Dermis blood vessel endothelial cell (primary cell): ENCODE results near the gene KDM6A. TPM values are rescaled to one million over a fixed set of nuclear protein-coding genes. Genes with fewer than 3 reads are reported as not detected.
"Not testable (repeated sequence)": the region's sequence is repeated elsewhere in the genome, so short reads cannot be mapped to it uniquely, and the experiment has no call there.

Experiments
- DNase-seq: peaks from one replicate; pipeline ENCODE4 v3.0.0; 2010
- total RNA-seq: library from RNA; depleted of rRNA; stranded (reverse); fragments of >200 nt; gene quantifications from 2 replicates; pipeline ENCODE4 v1.2.3, GENCODE V29; 2014

The KDM6A gene
- total RNA-seq, 1 donor from 2014 or later, result 32.5 TPM

- no peak for DNase-seq
Measured at GRCh38 chrX:45133465-45133864, 260.5 kb downstream of the KDM6A start.

- DNase-seq, result no peak
Measured at GRCh38 chrX:45134315-45134731, 261.3 kb downstream of the KDM6A start.

- DNase-seq, result no peak
Measured at GRCh38 chrX:45134775-45135174, 261.8 kb downstream of the KDM6A start.

DNA sequence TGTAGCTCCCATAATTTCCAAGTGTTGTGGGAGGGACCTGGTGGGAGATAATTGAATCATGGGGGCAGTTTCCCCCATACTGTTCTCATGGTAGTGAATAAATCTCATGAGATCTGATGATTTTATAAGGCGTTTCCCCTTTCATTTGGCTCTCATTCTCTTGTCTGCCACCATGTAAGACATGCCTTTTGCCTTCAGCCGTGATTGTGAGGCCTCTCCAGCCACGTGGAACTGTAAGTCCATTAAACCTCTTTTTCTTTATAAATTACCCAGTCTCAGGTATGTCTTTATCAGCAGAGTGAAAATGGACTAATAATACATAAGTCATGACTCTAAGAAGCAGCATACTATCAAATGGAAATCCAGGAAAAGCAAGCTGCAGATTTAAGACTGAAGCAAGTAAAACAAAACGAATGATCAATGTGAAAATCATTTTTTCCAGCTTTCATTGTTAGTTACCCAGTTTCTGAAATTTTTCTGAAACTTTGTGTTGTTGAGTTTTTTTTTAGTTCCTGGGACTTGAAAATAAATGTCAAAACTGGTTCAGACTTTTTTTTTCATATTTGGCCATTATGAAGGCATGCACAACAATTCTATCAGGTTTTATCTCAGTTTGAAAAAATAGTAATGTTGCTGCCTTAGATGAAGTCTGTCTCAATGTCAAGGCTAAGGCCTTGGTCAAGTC, 262.5 kb downstream of the KDM6A start:
- DNase-seq, result not testable (repeated sequence)

DNA sequence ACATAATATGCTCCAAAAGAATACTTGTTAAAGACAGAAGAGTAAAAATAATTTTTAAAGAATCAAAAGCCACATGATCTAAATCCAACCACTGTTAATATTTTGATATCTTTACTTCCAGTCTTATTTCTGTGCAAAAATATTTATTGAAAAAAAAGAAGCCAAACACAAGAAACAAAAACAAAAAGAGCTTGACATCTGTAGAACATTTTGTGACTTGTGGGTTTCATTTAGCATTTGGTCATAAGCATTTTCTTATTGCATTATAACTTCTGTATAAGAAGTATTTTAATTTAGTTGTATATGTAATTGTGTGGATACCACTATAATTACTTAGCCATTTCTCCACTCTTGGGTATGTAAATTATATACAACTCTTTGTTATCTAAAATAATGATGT, 264.5 kb downstream of the KDM6A start:
- no peak for DNase-seq

DNA sequence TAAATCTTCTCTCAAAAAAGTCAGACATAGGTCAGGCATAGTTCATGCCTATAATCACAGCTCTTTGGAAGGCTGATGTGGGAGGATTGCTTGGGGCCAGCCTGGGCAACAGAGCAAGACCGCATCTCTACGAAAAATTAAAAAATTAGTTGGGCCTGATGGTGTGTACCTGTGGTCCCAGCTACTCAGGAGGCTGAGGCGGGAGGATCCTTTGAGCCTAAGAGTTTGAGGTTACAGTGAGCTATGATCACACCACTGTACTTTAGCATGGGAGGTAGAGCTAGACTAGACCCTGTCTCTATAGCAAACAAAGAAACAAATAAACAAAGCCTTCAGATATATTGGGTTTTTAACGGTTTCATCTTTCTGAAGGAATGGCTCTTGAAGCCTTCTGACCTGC, 265.5 kb downstream of the KDM6A start:
- DNase-seq, result no peak

DNA sequence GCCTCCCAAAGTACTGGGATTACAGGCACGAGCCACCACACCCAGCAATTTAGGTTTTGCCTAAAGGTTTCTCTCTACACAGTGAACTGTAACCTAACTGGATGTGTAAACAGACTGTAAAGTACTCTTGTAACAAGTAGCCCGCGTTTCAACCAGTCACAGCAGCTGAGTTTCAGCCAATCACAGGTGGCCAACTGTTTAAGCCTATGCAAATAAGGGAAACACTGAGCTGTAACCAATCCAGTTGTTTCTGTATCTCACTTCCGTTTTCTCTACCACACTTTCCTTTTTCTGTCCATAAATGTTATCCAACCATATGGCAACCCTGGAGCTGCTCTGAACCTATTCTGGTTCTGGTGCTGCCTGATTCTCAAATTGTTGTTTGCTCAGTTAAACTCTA, 267.8 kb downstream of the KDM6A start:
- no peak for DNase-seq

DNA sequence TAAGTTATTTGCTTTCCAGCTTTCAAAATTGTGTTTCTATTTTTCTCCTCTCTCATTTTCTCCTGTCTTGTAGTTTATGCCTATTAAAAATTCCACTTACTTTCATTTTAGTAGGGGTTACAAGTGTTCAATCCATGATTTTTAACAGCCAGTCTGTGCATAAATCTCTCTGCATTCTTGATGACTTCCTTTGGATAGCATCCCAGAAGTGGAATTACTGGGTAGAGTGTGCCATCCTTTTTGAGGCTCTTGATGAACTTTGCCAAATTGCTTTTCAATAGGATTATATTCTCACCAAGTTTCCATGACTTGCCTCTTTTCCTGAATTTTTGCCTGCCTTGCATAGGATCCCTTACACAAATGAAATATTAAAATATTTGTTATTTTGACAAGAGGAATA, 269.2 kb downstream of the KDM6A start:
- no peak for DNase-seq

GRCh38 chrX:45143455-45143854, 270.5 kb downstream of the KDM6A start:
- DNase-seq, result no peak

DNA sequence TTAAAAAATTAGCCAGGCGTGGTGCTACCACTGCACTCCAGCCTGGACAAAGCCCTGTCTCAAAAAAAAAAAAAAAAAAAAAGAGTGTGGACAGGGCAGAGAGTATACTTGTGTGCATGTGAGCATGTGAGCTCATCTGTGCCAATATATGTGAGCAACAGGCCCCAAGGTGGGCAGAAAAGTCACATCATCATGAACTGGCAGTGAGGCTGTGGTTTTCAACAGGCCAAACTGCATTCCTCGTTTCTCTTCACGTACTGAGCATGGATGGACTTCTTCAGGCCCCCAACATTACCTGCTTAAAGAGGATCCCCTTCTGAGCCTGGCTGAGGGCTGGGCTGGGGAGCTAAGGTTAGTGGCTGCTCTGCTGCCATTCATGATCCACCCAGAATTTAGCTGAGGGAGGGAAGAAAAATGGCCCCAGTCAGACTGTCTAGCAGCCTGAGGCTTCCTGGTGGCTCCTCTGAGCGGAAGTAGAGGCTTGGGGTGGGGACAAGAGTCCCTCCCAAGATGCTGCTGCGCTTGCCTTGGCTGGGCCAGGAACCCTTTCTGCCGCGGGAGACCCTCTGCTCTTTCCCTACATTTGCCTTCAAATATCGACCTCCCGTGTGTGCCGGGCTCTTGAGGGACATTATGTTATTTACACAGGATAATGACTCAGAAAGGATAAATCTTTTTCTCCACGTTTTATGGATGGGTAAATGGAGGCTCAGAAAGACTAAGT, 272.7 kb downstream of the KDM6A start:
- no peak for DNase-seq

GRCh38 chrX:45150821-45151220, 277.8 kb downstream of the KDM6A start:
- DNase-seq, result no peak

DNA sequence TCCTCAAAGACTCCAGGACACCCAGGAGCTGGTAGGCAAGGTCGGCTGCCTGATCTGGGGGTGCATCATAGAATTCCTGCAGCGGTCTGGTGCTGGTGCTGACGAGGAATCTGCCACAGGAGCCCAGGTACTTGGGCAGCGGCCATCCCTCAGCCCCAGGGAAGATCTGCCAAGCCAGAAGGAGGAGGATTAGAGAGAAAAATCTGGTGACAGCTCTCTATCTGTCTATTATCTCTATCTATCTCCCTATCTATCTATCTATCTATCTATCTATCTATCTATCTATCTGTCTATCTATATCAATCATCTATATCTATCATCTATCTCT, 281.0 kb downstream of the KDM6A start:
- no peak for DNase-seq

- no peak for DNase-seq
Measured at GRCh38 chrX:45154462-45154861, 281.5 kb downstream of the KDM6A start.

GRCh38 chrX:45157647-45158046, 284.7 kb downstream of the KDM6A start:
- no peak for DNase-seq

Other genes starting within 250 kb of the KDM6A start
- gene DUSP21, start 29.2 kb upstream of the KDM6A start, total RNA-seq, result not detected in 2 replicates